Mesendoderm (in vitro differentiated cells): ENCODE results near the gene RMDN2.

Experiments used
- DNase-seq: peaks from one replicate; pipeline ENCODE4 v3.0.0; 2013
- H2AK5ac ChIP-seq: 2 replicates; pipeline ENCODE4 v1.6.1; 2013; ENCODE audit warnings: low read length, inconsistent platforms
- H2BK120ac ChIP-seq: 2 replicates; pipeline ENCODE4 v1.6.1; 2013; ENCODE audit warnings: low read depth, mild to moderate bottlenecking, low read length, moderate library complexity, mixed read lengths
- H2BK15ac ChIP-seq: replicated peaks from 2 replicates; pipeline ENCODE4 v1.6.1; 2013; ENCODE audit warnings: low read depth, mild to moderate bottlenecking, moderate library complexity
- H2BK5ac ChIP-seq: 2 replicates; pipeline ENCODE4 v1.6.1; 2013; ENCODE audit warnings: low read length, inconsistent platforms
- H3K18ac ChIP-seq: 2 replicates; pipeline ENCODE4 v1.6.1; 2013; ENCODE audit warnings: mild to moderate bottlenecking, low read length, mixed read lengths
- H3K23ac ChIP-seq: one replicate; pipeline ENCODE4 v1.6.1; 2013; ENCODE audit warnings: low read length
- H3K27ac ChIP-seq: 2 replicates; pipeline ENCODE4 v1.5.1; 2013; ENCODE audit warnings: low read depth, mild to moderate bottlenecking, inconsistent platforms, low read length, moderate library complexity
- H3K27me3 ChIP-seq: 2 replicates; pipeline ENCODE4 v1.6.1; 2013; ENCODE audit warnings: low read length, control low read depth, mild to moderate bottlenecking, inconsistent platforms; ENCODE audit not compliant: insufficient read depth, poor library complexity
- H3K36me3 ChIP-seq: 2 replicates; pipeline ENCODE4 v1.6.1; 2013; ENCODE audit warnings: low read length, inconsistent platforms; ENCODE audit not compliant: control insufficient read depth, insufficient read depth
- H3K4ac ChIP-seq: one replicate; pipeline ENCODE4 v1.6.1; 2013; ENCODE audit warnings: low read depth, mild to moderate bottlenecking, low read length, moderate library complexity
- H3K4me1 ChIP-seq: 2 replicates; pipeline ENCODE4 v1.6.1; 2013; ENCODE audit warnings: low read depth, low read length, inconsistent platforms; ENCODE audit not compliant: control insufficient read depth
- H3K4me2 ChIP-seq: 2 replicates; pipeline ENCODE4 v1.6.1; 2013; ENCODE audit warnings: low read length
- H3K4me3 ChIP-seq: 2 replicates; pipeline ENCODE4 v1.5.1; 2013; ENCODE audit warnings: mild to moderate bottlenecking, low read length
- H3K56ac ChIP-seq: one replicate; pipeline ENCODE4 v1.6.1; 2013; ENCODE audit warnings: low read length
- H3K79me1 ChIP-seq: 2 replicates; pipeline ENCODE4 v1.6.1; 2013; ENCODE audit warnings: low read length, inconsistent platforms
- H3K79me2 ChIP-seq: 2 replicates; pipeline ENCODE4 v1.6.1; 2013; ENCODE audit warnings: mild to moderate bottlenecking, low read length; ENCODE audit not compliant: control insufficient read depth, insufficient read depth
- H3K9ac ChIP-seq: 2 replicates; pipeline ENCODE4 v1.6.1; 2013; ENCODE audit warnings: low read length, inconsistent platforms
- H4K5ac ChIP-seq: one replicate; pipeline ENCODE4 v1.6.1; 2013; ENCODE audit warnings: low read length
- H4K8ac ChIP-seq: one replicate; pipeline ENCODE4 v1.6.1; 2013; ENCODE audit warnings: low read depth, mild to moderate bottlenecking, control low read depth, low read length, moderate library complexity
- WGBS: extraction: QIAGEN DNeasy Blood & Tissue Kit; methylation state at CpG from one replicate; pipeline ENCODE4 v1.1.7; 2013; ENCODE audit warnings: low lambda C conversion rate, missing lambda C conversion rate; ENCODE audit not compliant: insufficient coverage; ENCODE audit errors: extremely low coverage; 5-methylcytosine and 5-hydroxymethylcytosine counted together

The RMDN2 gene

GRCh38 chr2:38057651-38058410, 132.7 kb downstream of the RMDN2 start:
- Histone ChIP-seq H2BK15ac (no peak overlapping the region), H2BK120ac (no peak overlapping the region), H2AK5ac (no peak overlapping the region), H4K5ac (no peak overlapping the region), H3K27ac (no peak overlapping the region), H3K56ac (no peak overlapping the region), H2BK5ac (no peak overlapping the region), H3K23ac (no peak overlapping the region), H3K4me3 (no peak overlapping the region), H3K4ac (no peak overlapping the region), H4K8ac (no peak overlapping the region), H3K4me1 (no peaks in the 10 kb centered on the region), H3K36me3 (no peaks in the 10 kb centered on the region), H3K9ac (no peak overlapping the region), H3K4me2 (no peak overlapping the region), H3K79me2 (no peaks in the 10 kb centered on the region), H3K79me1 (no peaks in the 10 kb centered on the region), H3K27me3 (no peaks in the 10 kb centered on the region), H3K18ac (no peak overlapping the region)
- DNase-seq = peak; percentile 10
- no CpG with 5 or more reads among the region's 3 CpGs for WGBS

GRCh38 chr2:38060236-38061018, 135.3 kb downstream of the RMDN2 start:
- H2BK120ac ChIP-seq = no peak overlapping the region
- H3K9ac ChIP-seq = no peak overlapping the region
- H4K8ac ChIP-seq = no peak overlapping the region
- H3K27me3 ChIP-seq = no peaks in the 10 kb centered on the region
- no peak overlapping the region for H2BK15ac ChIP-seq
- no peaks in the 10 kb centered on the region for H3K36me3 ChIP-seq
- H2BK5ac ChIP-seq = no peak overlapping the region
- H2AK5ac ChIP-seq = no peak overlapping the region
- H4K5ac ChIP-seq = no peak overlapping the region
- no peak for DNase-seq
- no peak overlapping the region for H3K4me3 ChIP-seq
- no peaks in the 10 kb centered on the region for H3K79me2 ChIP-seq
- no peak overlapping the region for H3K27ac ChIP-seq
- H3K79me1 ChIP-seq = no peaks in the 10 kb centered on the region
- no peak overlapping the region for H3K18ac ChIP-seq
- H3K4me1 ChIP-seq = no peaks in the 10 kb centered on the region
- WGBS = no CpG with 5 or more reads among the region's 5 CpGs
- H3K23ac ChIP-seq = no peak overlapping the region
- H3K4ac ChIP-seq = no peak overlapping the region
- no peak overlapping the region for H3K56ac ChIP-seq
- no peak overlapping the region for H3K4me2 ChIP-seq

DNA sequence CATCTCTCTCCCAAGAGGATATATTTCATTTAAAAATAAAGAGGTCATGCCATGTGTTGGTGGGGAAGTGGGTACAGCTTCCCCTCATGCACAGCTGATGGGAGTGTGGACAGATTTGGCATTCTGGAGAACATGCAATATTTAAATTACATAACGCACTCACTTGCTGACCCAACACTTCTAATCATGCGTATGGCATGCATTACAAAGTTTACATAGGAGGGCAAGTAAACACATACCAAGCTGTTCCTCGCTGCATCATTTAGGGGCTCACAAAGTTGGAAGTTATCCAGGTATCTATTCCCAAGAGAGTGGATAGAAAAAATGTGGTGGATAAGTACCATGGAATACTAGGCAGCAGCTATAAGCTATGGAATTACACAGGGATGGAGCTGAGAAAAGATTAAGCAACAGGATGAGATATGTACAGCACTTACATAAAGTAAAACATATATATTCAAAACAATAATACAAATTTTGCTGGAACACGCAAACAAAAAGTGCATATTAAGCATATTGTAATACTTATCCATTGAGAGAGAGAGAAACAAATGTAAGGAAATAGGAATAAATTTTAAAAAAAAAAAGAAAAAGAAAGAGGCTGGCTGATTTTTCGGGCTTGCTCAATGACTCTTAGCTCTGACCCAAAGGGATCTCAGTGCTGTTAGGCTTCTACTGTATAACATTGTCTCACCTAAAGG, 139.9 kb downstream of the RMDN2 start:
- H2BK5ac ChIP-seq = no peak overlapping the region
- no peak overlapping the region for H3K56ac ChIP-seq
- H3K23ac ChIP-seq = no peak overlapping the region
- H3K4ac ChIP-seq = no peak overlapping the region
- DNase-seq = no peak
- H3K4me2 ChIP-seq = no peak overlapping the region
- no CpG with 5 or more reads among the region's 5 CpGs for WGBS
- H2AK5ac ChIP-seq = no peak overlapping the region
- H3K27ac ChIP-seq = no peak overlapping the region
- H3K4me3 ChIP-seq = no peak overlapping the region
- no peaks in the 10 kb centered on the region for H3K79me1 ChIP-seq
- H2BK15ac ChIP-seq = no peak overlapping the region
- H3K18ac ChIP-seq = no peak overlapping the region
- H3K79me2 ChIP-seq = no peaks in the 10 kb centered on the region
- H3K36me3 ChIP-seq = no peaks in the 10 kb centered on the region
- H4K8ac ChIP-seq = no peak overlapping the region
- no peak overlapping the region for H3K9ac ChIP-seq
- H2BK120ac ChIP-seq = no peak overlapping the region
- H3K27me3 ChIP-seq = no peaks in the 10 kb centered on the region
- no peaks in the 10 kb centered on the region for H3K4me1 ChIP-seq
- H4K5ac ChIP-seq = no peak overlapping the region

- no peaks in the 10 kb centered on the region for H3K36me3 ChIP-seq
- no peak overlapping the region for H2AK5ac ChIP-seq
- WGBS = no CpG with 5 or more reads among the region's 6 CpGs
- H2BK5ac ChIP-seq = no peak overlapping the region
- H3K4me2 ChIP-seq = no peak overlapping the region
- no peak overlapping the region for H3K9ac ChIP-seq
- H3K27me3 ChIP-seq = no peaks in the 10 kb centered on the region
- DNase-seq = no peak
- no peak overlapping the region for H3K4me3 ChIP-seq
- no peak overlapping the region for H4K8ac ChIP-seq
- H2BK15ac ChIP-seq = no peak overlapping the region
- no peak overlapping the region for H3K18ac ChIP-seq
- H2BK120ac ChIP-seq = no peak overlapping the region
- H3K79me2 ChIP-seq = no peaks in the 10 kb centered on the region
- H3K79me1 ChIP-seq = no peaks in the 10 kb centered on the region
- H3K4me1 ChIP-seq = no peaks in the 10 kb centered on the region
- H4K5ac ChIP-seq = no peak overlapping the region
- no peak overlapping the region for H3K27ac ChIP-seq
- H3K56ac ChIP-seq = no peak overlapping the region
- H3K23ac ChIP-seq = no peak overlapping the region
- no peak overlapping the region for H3K4ac ChIP-seq
These were observed 140.5 kb downstream of the RMDN2 start for GRCh38 chr2:38065502-38066135.

GRCh38 chr2:38066421-38067115, 141.5 kb downstream of the RMDN2 start:
- H2AK5ac ChIP-seq = no peak overlapping the region
- no peak overlapping the region for H4K8ac ChIP-seq
- no peak for DNase-seq
- H3K4me1 ChIP-seq = no peaks in the 10 kb centered on the region
- no peak overlapping the region for H3K4me2 ChIP-seq
- no peaks in the 10 kb centered on the region for H3K27me3 ChIP-seq
- no peak overlapping the region for H4K5ac ChIP-seq
- H3K79me2 ChIP-seq = no peaks in the 10 kb centered on the region
- no peak overlapping the region for H3K27ac ChIP-seq
- H2BK120ac ChIP-seq = no peak overlapping the region
- no peak overlapping the region for H2BK5ac ChIP-seq
- H3K4ac ChIP-seq = no peak overlapping the region
- H3K36me3 ChIP-seq = no peaks in the 10 kb centered on the region
- no CpG with 5 or more reads among the region's 6 CpGs for WGBS
- no peak overlapping the region for H3K4me3 ChIP-seq
- no peak overlapping the region for H3K9ac ChIP-seq
- H3K23ac ChIP-seq = no peak overlapping the region
- H3K18ac ChIP-seq = no peak overlapping the region
- H3K56ac ChIP-seq = no peak overlapping the region
- no peak overlapping the region for H2BK15ac ChIP-seq
- no peaks in the 10 kb centered on the region for H3K79me1 ChIP-seq
